NCI-H1417 (cell line): Measurements from ENCODE around the gene RIOK2.
"Not testable (repeated sequence)": the region's sequence is repeated elsewhere in the genome, so short reads cannot be mapped to it uniquely, and the experiment has no call there.

Experiments
- DNase-seq, 3 experiments: peaks; one replicate each; lab custom pipeline; 2025; lab: John Stamatoyannopoulos, UW

RIOK2 gene

DNA sequence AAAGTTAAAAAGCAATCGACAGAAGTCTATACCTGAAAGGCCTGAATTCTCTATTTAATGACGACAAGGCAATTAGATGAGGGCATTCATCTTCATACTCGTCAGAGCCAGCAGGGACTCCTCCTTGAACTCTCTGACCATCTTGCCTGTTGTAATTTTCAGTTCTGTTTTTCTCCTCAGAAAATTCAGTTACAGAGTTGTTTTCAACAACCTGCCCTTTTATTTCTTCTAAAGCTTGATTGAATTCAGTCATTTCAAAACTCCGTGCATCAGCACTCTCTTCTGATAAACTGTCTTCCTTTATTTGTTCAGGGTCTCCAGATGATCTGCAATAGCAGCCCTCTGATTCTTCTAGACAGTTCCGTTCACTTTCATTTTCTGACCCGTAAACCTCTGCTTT, 15.6 kb downstream of the RIOK2 start:
- no peak for DNase-seq

DNA sequence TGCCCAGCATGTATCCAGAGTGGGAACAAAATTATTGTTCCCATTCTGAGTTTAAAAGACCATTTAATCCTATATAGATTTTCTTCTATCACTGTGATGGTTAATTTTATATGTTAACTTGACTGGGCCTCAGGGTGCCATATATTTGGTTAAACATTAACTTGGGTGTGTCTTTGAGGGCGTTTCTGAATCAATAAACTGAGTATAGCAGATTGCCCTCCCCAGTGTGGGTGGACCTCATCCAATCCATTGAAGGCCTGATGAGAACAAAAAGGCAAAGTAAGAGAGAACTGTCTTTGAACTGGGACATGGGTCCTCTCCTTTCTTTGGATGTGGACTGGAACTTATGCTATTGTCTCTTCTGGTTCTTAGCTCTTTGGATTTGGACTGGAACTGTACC, 17.3 kb downstream of the RIOK2 start:
- DNase-seq = no peak

DNA sequence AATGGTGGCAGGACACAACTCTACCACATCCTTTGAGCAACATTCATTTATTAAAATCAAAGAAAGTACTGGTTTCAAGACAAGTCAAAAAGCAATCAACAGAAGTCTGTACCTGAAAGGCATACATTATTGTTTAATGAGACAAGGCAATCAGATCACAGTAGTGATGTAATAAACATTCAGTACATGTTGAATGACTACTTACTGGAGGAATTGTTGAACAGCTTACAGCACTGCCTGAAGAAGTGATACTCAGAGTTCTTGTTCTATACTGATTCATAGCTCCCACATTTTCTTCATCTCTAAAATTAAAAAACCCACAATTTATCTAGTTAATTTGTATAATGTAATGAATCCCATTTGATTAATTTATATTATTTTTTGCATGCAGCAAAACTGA, 18.2 kb downstream of the RIOK2 start:
- no peak for DNase-seq

DNA sequence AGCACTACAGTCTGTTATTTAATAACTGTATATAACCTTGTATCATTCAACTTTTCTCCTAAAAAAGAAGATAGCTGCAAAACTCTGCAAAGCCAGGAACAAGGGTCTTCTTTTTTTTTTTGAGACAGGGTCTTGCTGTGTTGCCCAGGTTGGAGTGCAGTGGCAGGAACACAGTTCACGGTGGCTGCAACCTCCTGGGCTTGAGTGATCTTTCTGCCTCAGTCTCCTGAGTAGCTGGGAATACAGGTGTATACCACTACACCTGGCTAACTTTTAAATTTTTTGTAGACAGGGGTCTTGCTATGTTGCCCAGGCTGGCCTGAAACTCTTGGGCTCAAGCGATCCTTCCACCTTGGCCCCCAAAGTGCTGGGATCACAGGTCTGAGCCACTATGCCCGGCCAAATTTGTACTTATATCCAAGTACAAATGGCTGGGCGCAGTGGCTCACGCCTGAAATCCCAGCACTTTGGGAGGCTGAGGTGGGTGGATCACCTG, 19.2 kb downstream of the RIOK2 start:
- DNase-seq = no peak

DNA sequence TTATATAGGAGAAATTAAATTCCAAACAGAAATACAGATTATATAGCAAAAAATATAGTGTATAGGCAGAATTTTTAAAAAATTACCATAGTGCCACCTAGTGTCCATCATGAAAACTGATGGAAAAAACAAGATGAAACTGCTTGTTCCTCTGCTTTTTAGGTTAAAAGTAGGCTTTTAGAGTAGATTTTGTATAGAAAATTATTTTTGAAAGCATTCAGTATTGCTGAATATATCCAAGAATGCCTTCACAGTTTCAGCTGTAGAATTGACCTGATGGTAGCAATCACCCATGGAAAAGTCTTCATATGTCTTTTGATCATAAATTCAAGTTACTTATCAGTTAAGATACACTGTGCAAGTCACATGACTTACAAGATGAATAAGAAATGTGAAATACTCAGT, 19.7 kb downstream of the RIOK2 start:
- peak in 2 of 3 experiments; percentile 5 to 8 for DNase-seq

DNA sequence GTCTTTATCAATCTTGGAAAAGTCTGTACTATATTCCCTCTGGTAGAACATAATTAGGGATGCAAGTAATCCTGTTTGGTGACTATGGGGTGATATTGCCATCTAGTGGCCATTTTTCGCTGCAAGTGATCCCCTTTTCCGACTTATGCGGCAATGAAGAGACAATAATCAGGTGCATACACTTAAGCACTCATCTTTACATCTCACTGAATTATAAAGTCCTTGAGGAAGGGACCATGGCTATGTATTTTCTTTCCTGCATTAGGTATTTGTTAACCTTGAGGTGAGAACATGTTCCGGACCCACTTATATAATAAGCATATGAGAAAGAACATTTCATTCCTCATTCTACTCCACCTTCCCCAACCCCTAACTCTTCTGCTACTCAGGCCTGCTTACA, 21.0 kb downstream of the RIOK2 start:
- peak; percentile 47 to 85 (median 81) for DNase-seq

DNA sequence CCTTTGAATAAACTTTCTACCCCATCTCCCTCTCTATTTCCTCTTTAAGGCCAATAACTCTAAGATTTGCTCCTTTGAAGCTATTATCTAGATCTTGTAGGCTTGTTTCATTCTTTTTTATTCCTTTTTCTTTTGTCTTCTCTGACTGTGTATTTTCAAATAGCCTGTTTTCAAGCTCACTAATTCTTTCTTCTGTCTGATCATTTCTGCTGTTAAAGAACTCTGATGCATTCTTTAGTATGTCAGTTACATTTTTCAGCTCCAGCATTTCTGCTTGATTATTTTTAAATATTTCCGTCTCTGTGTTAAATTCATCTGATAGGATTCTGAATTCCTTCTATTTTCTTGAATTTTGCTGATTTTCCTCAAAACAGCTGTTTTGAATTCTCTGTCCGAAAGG, 25.4 kb downstream of the RIOK2 start:
- no peak for DNase-seq

DNA sequence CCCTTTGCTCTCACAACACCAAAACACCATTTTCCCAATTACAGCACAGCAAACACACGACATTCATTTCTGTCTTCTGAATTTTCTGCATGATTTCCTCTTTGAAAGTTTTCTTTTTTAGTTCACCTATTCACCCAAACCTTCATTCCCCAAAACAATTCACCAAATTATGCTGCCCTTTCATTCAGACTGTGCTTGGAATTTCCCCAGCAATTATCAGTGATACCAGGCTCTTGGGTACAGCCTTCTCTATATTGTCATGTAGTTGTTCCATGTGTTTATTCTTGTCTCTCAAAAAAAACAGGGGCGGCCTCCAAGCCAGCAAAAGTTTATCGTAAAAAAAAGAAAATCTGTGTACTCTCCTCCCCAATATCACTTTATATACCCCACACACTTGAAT, 31.7 kb downstream of the RIOK2 start:
- no peak for DNase-seq

DNA sequence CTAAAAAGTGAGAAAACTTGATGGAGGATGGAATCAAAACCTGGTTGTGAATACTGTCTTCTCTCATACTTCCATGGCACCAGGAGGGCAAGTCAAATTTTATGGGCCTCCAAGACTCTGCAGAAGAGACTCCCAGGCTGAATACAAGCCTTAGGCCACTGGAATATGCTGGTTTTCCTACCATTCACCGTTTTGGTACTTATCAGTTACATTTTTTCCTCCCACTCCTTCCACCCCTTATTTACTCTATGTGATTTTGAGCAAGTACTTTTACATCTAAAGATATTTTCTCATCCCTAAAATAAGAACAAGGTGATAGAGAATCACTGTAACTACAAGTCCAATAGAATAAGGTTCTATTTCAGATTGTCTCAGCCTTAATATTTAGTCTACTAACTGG, 32.6 kb downstream of the RIOK2 start:
- DNase-seq = no peak

DNA sequence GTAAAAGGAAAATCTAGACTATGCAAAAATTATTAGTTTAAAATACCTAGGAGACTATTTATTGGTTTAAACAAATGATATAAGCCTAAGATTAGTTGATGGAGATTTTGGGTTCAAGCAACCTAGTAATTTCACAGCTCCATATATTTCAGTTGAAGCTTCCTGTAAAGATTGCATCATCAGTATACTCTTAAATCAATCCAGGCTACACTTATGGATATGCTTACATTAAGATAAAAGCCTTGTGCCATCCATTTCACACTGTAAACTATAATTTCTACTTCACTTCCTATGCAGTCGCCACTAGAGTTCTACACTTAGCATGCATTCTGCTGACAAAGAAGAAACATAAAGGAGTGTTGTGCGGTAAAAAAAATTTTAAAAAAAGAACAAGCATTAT, 33.3 kb downstream of the RIOK2 start:
- peak in 1 of 3 experiments; percentile 26 for DNase-seq

DNA sequence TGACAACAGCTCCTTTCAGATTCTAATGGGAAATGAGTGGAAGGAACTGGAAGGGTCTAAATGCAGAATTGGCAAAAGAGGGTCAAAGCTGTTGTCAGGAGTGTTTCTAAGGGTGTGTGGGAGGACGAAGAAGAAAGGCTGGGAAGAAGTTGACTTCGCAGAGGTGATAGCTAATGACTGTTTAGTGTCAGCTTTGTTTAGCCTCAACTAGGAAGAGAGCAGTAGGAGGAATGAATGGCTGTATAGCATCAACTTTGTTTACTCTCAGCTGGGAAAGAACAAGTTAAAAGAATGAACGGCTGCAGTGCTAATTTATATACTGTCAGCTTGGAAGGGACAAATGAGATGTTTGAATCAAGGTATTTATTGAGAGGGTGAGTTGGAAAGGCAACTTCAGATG, 34.8 kb downstream of the RIOK2 start:
- DNase-seq = no peak

DNA sequence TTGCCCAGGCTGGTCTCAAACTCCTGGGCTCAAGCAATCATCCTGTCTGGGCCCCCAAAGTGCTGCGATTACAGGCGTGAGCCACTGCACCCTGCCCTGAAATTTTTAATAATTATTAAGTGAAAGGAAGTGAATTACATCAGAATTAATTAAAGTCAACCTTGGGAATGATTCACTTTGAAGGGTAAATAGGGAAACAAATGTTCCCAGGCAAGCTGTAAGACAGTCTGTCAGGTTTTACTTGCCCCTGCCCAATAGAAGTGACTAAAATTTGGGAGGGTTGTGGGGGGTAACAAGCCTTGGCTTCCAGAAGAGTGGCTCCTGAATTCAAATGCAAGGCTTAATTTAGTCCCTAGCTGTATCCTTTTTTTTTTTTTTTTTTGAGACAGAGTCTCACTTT, 39.3 kb downstream of the RIOK2 start:
- no peak for DNase-seq

DNA sequence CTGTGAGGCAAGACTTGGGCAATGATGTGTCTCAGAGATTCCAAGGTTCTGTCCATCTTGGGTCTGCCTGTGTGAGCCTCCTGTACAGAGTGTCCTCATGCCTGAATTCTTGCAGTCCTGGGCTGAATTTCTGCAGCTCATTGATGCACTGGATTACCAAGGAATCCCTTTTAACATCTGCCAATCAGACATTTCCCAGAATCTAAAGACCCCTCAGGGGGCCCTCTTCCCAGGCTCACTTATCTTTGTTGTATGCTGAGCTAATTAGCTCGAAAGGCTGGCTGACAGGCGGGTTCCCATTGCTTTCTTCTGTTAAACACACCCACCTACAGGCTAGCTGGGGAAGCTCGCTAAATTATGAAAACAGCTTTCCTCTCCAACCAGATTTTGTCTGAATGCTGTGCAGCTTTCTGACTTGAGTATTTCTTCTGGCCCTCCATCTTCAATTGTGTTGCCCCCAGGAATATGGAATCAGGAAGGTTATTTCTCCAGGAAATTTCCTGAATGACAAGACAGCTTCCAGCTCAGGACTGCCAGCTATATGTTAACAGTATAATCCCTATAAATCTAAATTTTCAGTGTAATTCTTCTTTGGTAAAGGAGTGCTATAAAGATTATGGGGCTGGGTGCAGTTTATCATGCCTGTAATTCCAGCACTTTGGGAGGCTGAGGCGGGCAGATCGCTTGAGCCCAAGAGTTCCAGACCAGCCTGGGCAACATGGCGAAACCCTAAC, 40.4 kb downstream of the RIOK2 start, which contains the start of gene LIX1:
TSS of gene LIX1 (minus strand) at position 91 of the 734 bp plus-strand sequence. CDS start at position 56, 35 bp downstream.
- peak; percentile 42 to 80 (median 60) for DNase-seq

DNA sequence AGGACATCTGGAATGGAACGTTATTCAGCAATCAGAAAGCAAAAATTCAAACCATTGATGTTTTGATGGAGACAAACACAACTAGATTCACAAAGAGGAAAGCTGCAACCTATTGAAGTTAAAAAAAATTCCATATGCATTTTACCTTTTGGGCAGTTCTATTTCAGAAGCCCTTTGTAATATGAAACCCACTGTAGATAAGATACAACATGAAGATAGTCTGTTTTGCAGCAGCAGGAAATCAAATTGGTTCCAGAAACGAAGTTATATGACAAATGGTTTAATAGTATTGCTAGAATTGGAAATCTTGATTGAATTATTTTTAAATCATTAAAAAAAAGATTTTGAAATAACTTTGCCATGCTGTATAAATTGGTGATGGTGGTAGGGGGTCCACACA, 41.5 kb downstream of the RIOK2 start:
- no peak for DNase-seq

DNA sequence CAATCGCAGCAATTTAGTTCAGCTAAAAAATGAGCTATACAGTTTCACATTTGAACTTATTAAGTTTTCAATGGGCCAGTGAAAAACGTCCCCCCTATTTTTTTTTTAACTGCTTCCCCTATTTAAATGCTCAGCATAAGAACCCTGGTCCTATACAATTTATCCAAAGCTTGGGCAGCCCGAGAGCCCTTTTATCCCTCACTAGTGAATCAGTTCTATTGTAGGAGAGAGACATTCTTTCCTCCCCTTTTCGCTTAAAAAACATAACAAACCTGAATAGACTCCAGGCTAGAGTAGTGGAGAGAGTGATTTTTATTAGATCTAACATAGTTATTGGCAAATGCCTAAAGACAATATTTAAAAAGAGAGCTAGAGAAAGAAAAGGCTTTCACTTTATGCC, 42.0 kb downstream of the RIOK2 start:
- DNase-seq = no peak

DNA sequence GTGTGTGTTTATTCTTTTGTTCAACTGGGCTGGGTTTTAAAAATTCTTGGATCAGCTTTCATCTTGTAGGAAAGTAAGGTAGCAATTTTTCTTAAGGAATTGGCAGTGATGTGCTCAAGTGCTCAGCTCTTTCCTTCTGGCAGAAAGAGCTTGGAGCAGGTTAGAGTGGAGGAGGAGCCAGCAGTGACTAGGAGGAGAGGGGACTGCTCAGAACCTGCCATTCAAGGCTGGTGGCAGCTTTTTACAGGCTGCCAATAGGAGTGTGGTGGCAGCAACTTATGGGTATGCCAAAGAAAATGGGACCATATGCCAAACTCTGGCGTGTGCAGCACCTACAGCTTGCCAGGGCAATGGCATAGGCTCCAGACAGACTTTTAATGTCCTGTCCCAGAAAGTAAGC, 42.8 kb downstream of the RIOK2 start:
- not testable (repeated sequence) for DNase-seq

DNA sequence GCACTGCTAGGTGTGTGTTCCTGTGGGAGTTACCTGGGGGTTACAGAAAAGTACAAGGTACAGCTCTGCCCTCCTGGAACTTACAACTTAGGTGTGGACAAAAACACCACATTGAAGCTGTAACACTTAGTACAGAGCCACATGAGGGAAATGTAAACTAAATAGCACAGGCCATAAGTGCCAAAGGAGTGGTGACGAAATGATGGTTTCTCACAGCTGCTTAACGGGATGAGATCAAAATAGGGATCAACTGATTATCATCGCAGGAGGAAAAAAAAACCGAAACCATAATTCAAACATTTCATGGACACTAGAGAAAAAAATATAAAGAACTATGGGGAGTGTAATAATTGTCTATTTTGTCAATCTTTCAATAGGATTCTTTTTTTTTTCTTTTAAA, 46.6 kb downstream of the RIOK2 start:
- DNase-seq = no peak

DNA sequence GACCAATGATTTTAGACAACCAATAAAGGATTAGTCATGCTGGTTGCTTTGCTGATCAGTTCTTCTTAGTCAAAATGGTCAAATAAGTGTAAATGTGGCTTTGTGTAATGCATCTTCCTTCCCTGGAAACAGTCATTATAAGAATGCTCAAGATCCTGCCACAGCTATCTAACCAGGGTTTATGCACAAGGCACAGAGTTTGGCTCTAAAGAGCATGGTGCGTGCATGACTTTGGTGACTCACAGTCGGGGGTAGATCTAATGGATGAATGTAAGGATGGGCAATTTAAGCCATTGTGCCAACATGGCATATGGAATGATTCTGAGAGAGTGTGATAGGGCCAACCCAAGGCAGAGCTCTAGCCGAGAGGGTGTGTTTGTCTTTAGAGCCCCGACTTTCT, 47.2 kb downstream of the RIOK2 start:
- no peak for DNase-seq

DNA sequence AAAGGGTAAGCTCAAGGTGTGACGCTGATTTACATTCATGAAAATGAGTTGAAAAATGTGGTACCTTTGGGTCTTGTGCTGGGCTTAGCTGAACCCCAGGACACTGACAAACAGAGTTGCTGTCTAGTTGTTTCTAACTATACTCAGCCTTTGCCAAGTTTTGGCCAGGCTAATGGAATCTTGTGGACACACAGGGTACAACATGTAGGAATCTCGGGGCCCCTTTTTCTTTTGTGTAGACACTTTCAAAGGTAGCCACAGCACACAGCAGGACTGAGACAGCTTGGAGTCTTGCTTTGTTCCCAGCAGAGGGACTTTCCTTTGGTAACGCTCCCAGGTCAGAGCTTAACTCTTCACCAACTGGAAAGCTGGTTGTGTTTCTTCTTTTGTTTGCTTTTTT, 48.4 kb downstream of the RIOK2 start:
- DNase-seq = no peak

DNA sequence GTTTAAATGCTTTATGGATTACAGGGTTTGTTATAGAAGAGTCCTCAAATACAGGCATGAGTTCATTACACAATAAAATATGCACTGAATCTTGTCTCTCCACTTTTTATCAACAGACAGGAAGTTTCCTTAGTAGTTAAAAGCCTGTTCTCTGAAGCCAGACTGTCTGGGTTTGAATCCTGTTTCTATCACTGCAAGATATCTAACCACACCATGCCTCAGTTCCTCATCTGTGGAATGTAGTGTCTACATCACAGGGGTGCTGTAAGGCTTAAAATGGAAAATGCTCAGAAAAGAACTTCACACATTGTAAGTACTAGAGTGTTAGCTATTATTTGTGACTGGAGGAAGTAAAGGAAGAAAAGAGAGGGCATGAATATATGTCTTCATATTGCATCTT, 49.9 kb downstream of the RIOK2 start:
- DNase-seq = no peak

DNA sequence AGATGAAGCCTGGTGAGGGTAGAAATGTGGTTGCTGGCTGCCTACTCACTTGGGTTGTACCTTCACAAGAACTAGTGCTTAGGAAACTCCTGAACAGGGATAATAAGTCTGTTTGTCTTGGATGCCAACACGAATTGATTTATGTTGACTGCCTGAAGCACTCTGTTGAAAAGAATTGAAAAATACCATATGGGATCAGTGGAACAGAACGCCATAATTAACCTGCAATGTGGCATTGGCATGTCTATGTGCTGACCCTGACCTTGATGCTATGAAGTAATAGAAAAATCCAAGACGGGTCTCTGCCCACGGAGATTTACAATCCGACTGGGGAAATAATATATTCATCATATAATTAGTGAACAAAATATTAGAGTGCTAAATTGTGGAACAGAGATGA, 51.1 kb downstream of the RIOK2 start:
- no peak for DNase-seq

DNA sequence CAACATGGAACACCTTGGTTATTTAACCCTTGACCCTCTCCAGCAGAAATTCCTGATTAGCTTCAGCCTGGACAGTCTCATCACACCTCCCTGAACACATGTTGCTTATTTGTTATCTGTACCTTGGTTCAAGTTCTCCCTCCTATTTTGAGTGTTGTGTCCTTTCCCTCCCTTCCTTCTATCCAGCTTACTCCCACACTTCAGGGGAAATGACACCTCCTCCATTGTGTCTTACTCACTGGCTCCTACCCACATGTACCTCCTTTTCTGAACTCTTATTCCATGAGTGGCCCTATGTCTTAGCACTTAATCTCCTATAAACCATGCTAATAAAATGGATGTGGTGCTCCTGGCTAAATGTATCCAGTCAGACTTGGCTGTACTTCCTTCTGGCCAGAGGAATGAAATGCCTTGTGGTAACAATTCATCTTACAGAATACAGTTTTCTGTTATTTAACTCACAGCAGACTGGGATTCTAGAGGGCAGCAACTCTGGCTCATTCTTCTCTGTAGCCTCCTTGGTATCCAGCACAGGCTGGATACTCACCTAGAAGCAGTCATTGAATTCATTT, 51.8 kb downstream of the RIOK2 start:
- DNase-seq = no peak

DNA sequence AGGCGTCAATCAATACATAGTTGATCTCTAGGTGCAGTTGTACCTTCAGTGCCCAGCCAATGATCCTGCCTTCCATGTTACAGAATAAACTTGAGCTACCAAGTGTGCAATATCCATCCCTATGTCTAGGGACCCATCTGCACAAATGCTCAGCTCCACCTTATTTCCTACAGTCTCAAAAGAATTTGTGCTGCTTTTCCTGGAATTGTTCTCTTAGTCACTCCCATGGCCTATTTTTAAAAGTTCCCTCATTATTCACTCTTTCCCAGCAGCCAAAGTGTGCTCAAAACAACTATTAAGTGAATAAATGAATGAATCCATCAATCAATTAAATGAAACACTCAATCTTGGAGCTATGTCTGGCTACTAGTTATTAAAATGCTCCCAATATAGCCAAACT, 55.3 kb downstream of the RIOK2 start:
- DNase-seq = no peak
